Thoracic aorta (tissue), 2 donors: ENCODE data around the gene CCL16. TPM values are rescaled to one million over a fixed set of nuclear protein-coding genes. Genes with fewer than 3 reads are reported as not detected.

ENCODE experiments used
- ATAC-seq: fragments of 150-250 bp; one replicate; pipeline ENCODE4 v1.8.0; 2017; ENCODE audit warnings: low read depth; ENCODE audit not compliant: insufficient number of reproducible peaks, low FRiP score
- DNase-seq: peaks from one replicate; pipeline ENCODE4 v3.0.0-alpha.2; 2020; ENCODE audit warnings: low spot score
- H3K27ac ChIP-seq, 2 donors: fragments of 200-600 bp; sonication (generic); 1 replicate in 1 of 2; 2 replicates in 1 of 2; pipeline ENCODE4 v1.5.1; 2016; ENCODE audit warnings: mild to moderate bottlenecking in 2 of 2, moderate library complexity in 2 of 2
- H3K27me3 ChIP-seq: fragments of 200-600 bp; sonication (generic); replicated peaks from 2 replicates; pipeline ENCODE4 v1.6.0; 2016; ENCODE audit warnings: mild to moderate bottlenecking; ENCODE audit not compliant: insufficient read depth
- H3K36me3 ChIP-seq: fragments of 200-600 bp; sonication (generic); one replicate; pipeline ENCODE4 v1.5.1; 2016
- H3K4me1 ChIP-seq, 2 donors: fragments of 200-600 bp; sonication (generic); 1 replicate in 1 of 2; 2 replicates in 1 of 2; pipeline versions ENCODE4 v1.5.1 to v1.6.0; 2016; ENCODE audit warnings: low read depth in 2 of 2, mild to moderate bottlenecking in 1 of 2; ENCODE audit not compliant: control insufficient read depth in 1 of 2
- H3K4me3 ChIP-seq: fragments of 200-600 bp; sonication (generic); 2 replicates; pipeline ENCODE4 v1.5.1; 2016; ENCODE audit warnings: mild to moderate bottlenecking
- H3K9me3 ChIP-seq: fragments of 200-600 bp; sonication (generic); 2 replicates; pipeline ENCODE4 v1.5.1; 2016
- total RNA-seq, 2 donors: library from RNA; depleted of rRNA; stranded (reverse); fragments of >200 nt; gene quantifications; one replicate each; pipeline versions ENCODE4 v1.1.0 to v1.2.3, GENCODE V29; 2016
- TF ChIP-seq, protein P1 (sequence below): fragments of 200-600 bp; sonication (generic); IDR thresholded peaks from one replicate; pipeline ENCODE4 v1.5.1; 2019; ENCODE audit warnings: antibody characterized with exemption

CCL16 gene
- total RNA-seq, 2 donors from 2014 or later = not detected

GRCh38 chr17:35969558-35970380 is 11.5 kb downstream of the CCL16 start:
- no peaks in the 10 kb centered on the region for H3K9me3 ChIP-seq
- ATAC-seq = peak; percentile 19
- no peaks in the 10 kb centered on the region for H3K4me1 ChIP-seq
- TF ChIP-seq, protein P1, sequence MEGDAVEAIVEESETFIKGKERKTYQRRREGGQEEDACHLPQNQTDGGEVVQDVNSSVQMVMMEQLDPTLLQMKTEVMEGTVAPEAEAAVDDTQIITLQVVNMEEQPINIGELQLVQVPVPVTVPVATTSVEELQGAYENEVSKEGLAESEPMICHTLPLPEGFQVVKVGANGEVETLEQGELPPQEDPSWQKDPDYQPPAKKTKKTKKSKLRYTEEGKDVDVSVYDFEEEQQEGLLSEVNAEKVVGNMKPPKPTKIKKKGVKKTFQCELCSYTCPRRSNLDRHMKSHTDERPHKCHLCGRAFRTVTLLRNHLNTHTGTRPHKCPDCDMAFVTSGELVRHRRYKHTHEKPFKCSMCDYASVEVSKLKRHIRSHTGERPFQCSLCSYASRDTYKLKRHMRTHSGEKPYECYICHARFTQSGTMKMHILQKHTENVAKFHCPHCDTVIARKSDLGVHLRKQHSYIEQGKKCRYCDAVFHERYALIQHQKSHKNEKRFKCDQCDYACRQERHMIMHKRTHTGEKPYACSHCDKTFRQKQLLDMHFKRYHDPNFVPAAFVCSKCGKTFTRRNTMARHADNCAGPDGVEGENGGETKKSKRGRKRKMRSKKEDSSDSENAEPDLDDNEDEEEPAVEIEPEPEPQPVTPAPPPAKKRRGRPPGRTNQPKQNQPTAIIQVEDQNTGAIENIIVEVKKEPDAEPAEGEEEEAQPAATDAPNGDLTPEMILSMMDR = peak; percentile 58
- H3K27me3 ChIP-seq = no peaks in the 10 kb centered on the region
- H3K4me3 ChIP-seq = no peak overlapping the region
- H3K36me3 ChIP-seq = no peaks in the 10 kb centered on the region
- peak; percentile 11 for DNase-seq
- H3K27ac ChIP-seq = no peak overlapping the region

GRCh38 chr17:35968520-35969054 is 12.7 kb downstream of the CCL16 start:
- Histone ChIP-seq H3K27me3 (no peaks in the 10 kb centered on the region), H3K9me3 (no peaks in the 10 kb centered on the region), H3K4me3 (no peak overlapping the region), H3K36me3 (no peaks in the 10 kb centered on the region), H3K4me1 (no peaks in the 10 kb centered on the region), H3K27ac (no peak overlapping the region)
- no peak for ATAC-seq
- TF ChIP-seq, protein P1 = no peak
- DNase-seq = no peak

GRCh38 chr17:35965272-35965671 is 16.0 kb downstream of the CCL16 start:
- TF ChIP-seq, protein P1 = no peak
- H3K27ac ChIP-seq = no peak overlapping the region
- DNase-seq = no peak
- H3K9me3 ChIP-seq = no peaks in the 10 kb centered on the region
- no peak overlapping the region for H3K4me3 ChIP-seq
- H3K27me3 ChIP-seq = no peaks in the 10 kb centered on the region
- no peaks in the 10 kb centered on the region for H3K4me1 ChIP-seq
- ATAC-seq = no peak
- no peaks in the 10 kb centered on the region for H3K36me3 ChIP-seq

GRCh38 chr17:35963663-35964062 is 17.6 kb downstream of the CCL16 start:
- Histone ChIP-seq H3K27ac (no peak overlapping the region), H3K36me3 (no peaks in the 10 kb centered on the region), H3K4me3 (no peak overlapping the region), H3K27me3 (no peaks in the 10 kb centered on the region), H3K4me1 (no peaks in the 10 kb centered on the region), H3K9me3 (no peaks in the 10 kb centered on the region)
- ATAC-seq = no peak
- TF ChIP-seq, protein P1 = no peak
- no peak for DNase-seq

GRCh38 chr17:35953720-35954119 is 27.6 kb downstream of the CCL16 start:
- H3K27me3 ChIP-seq = no peaks in the 10 kb centered on the region
- H3K9me3 ChIP-seq = no peaks in the 10 kb centered on the region
- TF ChIP-seq, protein P1 = no peak
- no peaks in the 10 kb centered on the region for H3K36me3 ChIP-seq
- no peak overlapping the region for H3K4me3 ChIP-seq
- ATAC-seq (no peak), DNase-seq (no peak)
- no peak overlapping the region for H3K27ac ChIP-seq
- no peaks in the 10 kb centered on the region for H3K4me1 ChIP-seq
